Measurements from ENCODE around the gene CPZ. TPM values are rescaled to one million over a fixed set of nuclear protein-coding genes. Genes with fewer than 3 reads are reported as not detected.

The CPZ gene
- total RNA-seq, 1 experiment from 2014 or later: 26.9 TPM

GRCh38 chr4:8580321-8581093 is 12.1 kb upstream of the CPZ start, which contains the start of gene GPR78 (continued):
- TF ChIP-seq NR2C2 (CRISPR knock-in tag; IDR thresholded peaks at IDR 0.05): peak; percentile 82
- TF ChIP-seq ATF6 (CRISPR knock-in tag; IDR thresholded peaks at IDR 0.05): no peak
- peak; percentile 96 for TF ChIP-seq ZNF138 (CRISPR knock-in tag; conservative IDR thresholded peaks at IDR 0.05)
- no peak for TF ChIP-seq MXD4 (CRISPR knock-in tag; IDR thresholded peaks at IDR 0.05; ENCODE audit: borderline replicate concordance)

GRCh38 chr4:8581094-8581861 is 11.3 kb upstream of the CPZ start:
- TF ChIP-seq PRDM15 (CRISPR knock-in tag; IDR thresholded peaks at IDR 0.05) (no peak), SMAD4 (CRISPR knock-in tag; IDR thresholded peaks at IDR 0.05) (no peak), FOXP4 (CRISPR knock-in tag; IDR thresholded peaks at IDR 0.05) (0 out of 2 replicates have a peak, but pooled peaks have one; percentile 30), TEAD4 (CRISPR knock-in tag; IDR thresholded peaks at IDR 0.05) (no peak)
- Mint-ChIP-seq H3K4me3 (peak overlapping the region; percentile 62), H3K27ac (no peak overlapping the region), H3K9me3 (no peaks in the 10 kb centered on the region), H3K27me3 (ENCODE audit: low read depth) (peaks cover 52% of the 10 kb centered on the region), H3K4me1 (peaks cover 32% of the 10 kb centered on the region), H3K36me3 (no peaks in the 10 kb centered on the region)
- ChIA-PET CTCF (interaction anchor here (0.5 to 1.8 kb wide), 8 partner anchors 8 to 495 kb away, joined by 3 to 16 read pairs (median 4); partner anchors contain the start of gene CPZ), POLR2A (interaction anchor here (0.6 to 0.9 kb wide), 2 partner anchors 21 to 25 kb away, joined by 3 to 4 read pairs; no protein-coding TSS in a partner anchor)
- ATAC-seq (no peak), DNase-seq (ENCODE audit: low spot score) (no peak)

GRCh38 chr4:8582016-8582415 is 10.5 kb upstream of the CPZ start:
- ChIA-PET POLR2A (interaction anchor here (0.6 kb wide), 1 partner anchor 26 kb away, joined by 3 read pairs; no protein-coding TSS in a partner anchor), CTCF (interaction anchor here (1.4 to 1.6 kb wide), 2 partner anchors 10 to 25 kb away, joined by 3 to 8 read pairs; partner anchors contain the start of gene CPZ)
- Mint-ChIP-seq H3K4me1 (peaks cover 32% of the 10 kb centered on the region), H3K9me3 (no peaks in the 10 kb centered on the region), H3K4me3 (no peak overlapping the region), H3K36me3 (no peaks in the 10 kb centered on the region), H3K27ac (no peak overlapping the region), H3K27me3 (ENCODE audit: low read depth) (peaks cover 50% of the 10 kb centered on the region)
- ATAC-seq (no peak), DNase-seq (ENCODE audit: low spot score) (no peak)
- TF ChIP-seq USF2 (CRISPR knock-in tag; IDR thresholded peaks at IDR 0.05): no peak
